ENCODE data around the gene CAMK1G. TPM values are rescaled to one million over a fixed set of nuclear protein-coding genes. Genes with fewer than 3 reads are reported as not detected.

Gene CAMK1G
- total and polyA plus RNA-seq, 9 of the 15 experiments (the other 6 are each of a cell fraction or from before 2014, with no cell fraction given): not detected

- no peak for TF ChIP-seq U2AF1 (optimal IDR thresholded peaks at IDR 0.05; ENCODE audit: low read depth, low read length)
- no peak for TF ChIP-seq SIN3A (IDR thresholded peaks at IDR 0.05; ENCODE audit: borderline replicate concordance in 2 of 2, control insufficient read depth in 1 of 2, low read depth in 2 of 2, low read length in 2 of 2)
- no peak for TF ChIP-seq ARID2 (IDR thresholded peaks at IDR 0.05)
- no peak for TF ChIP-seq SRSF9 (IDR thresholded peaks at IDR 0.05; ENCODE audit: borderline replicate concordance, low read depth, low read length)
- TF ChIP-seq SMAD3 (CRISPR knock-in tag; conservative IDR thresholded peaks at IDR 0.05): no peak
- no peak for TF ChIP-seq E2F8 (IDR thresholded peaks at IDR 0.05; ENCODE audit: low read depth, partially characterized antibody)
- no peak for TF ChIP-seq ZFP30 (CRISPR knock-in tag; IDR thresholded peaks at IDR 0.05; ENCODE audit: borderline replicate concordance)
These were observed 26.3 kb upstream of the CAMK1G start (continued) for GRCh38 chr1:209557221-209557620.

GRCh38 chr1:209560529-209560928 is 23.0 kb upstream of the CAMK1G start:
- intact Hi-C loops (cut with micrococcal nuclease) (no loop called here), in situ Hi-C loops (cut with MboI) (no loop called here)
- ATAC-seq (no peak), DNase-seq (ENCODE audit: extremely low read depth in 1 of 4, low spot score in 3 of 4) (no peak), FAIRE-seq (no peak)
- Histone ChIP-seq H3K9me1 (ENCODE audit: control insufficient read depth, insufficient read depth, low read length) (no peaks in the 10 kb centered on the region), H3K9me3 (replicated peaks; ENCODE audit: control insufficient read depth, insufficient read depth, low read depth, low read length) (no peaks in the 10 kb centered on the region), H4K20me1 (replicated peaks; ENCODE audit: control insufficient read depth, insufficient read depth, low read length) (no peaks in the 10 kb centered on the region), H3K36me3 (ENCODE audit: control insufficient read depth, insufficient read depth, low read length) (no peaks in the 10 kb centered on the region), H3K27ac (ENCODE audit: extremely low read depth, low read depth, low read length) (no peak overlapping the region), H2AFZ (ENCODE audit: low read depth, low read length) (no peak overlapping the region), H3K4me2 (ENCODE audit: insufficient read depth, low read length) (no peak overlapping the region), H3K9ac (ENCODE audit: insufficient read depth in 1 of 2, low read depth in 2 of 2, low read length in 2 of 2) (no peak overlapping the region), H3K4me1 (replicated peaks in 1 of 2; ENCODE audit: control insufficient read depth in 2 of 2, insufficient read depth in 2 of 2, low read length in 2 of 2) (no peaks in the 10 kb centered on the region), H3K4me3 (no peak overlapping the region), H3K79me2 (ENCODE audit: control insufficient read depth, insufficient read depth, low read length) (no peaks in the 10 kb centered on the region), H3K27me3 (ENCODE audit: control insufficient read depth in 2 of 2, insufficient read depth in 2 of 2, low read length in 2 of 2) (peaks cover 0 to 18% of the 10 kb centered on the region in 2 experiments; a peak in 2 of 5 replicates)
- ChIA-PET POLR2A (no interaction called here), CTCF (ENCODE audit: low intra/inter-chr PET ratio) (no interaction called here)
- no TSS peak for BruUV-seq (replicated peaks)
- WGBS (ENCODE audit: insufficient coverage, low coverage, missing lambda C conversion rate): 2% methylated on average over 3 of the region's 3 CpGs
- no peak for TF ChIP-seq ZNF449 (CRISPR knock-in tag; IDR thresholded peaks at IDR 0.05)
- TF ChIP-seq E2F8 (IDR thresholded peaks at IDR 0.05; ENCODE audit: low read depth, partially characterized antibody): no peak
- TF ChIP-seq TFAM (CRISPR knock-in tag; conservative IDR thresholded peaks at IDR 0.05): no peak
- TF ChIP-seq PPARD (CRISPR knock-in tag; IDR thresholded peaks at IDR 0.05): no peak
- TF ChIP-seq ZNF445 (CRISPR knock-in tag; IDR thresholded peaks at IDR 0.05; ENCODE audit: low read depth): no peak
- TF ChIP-seq MXD1 (CRISPR knock-in tag; IDR thresholded peaks at IDR 0.05; ENCODE audit: borderline replicate concordance, poor library complexity, severe bottlenecking): no peak
- no peak for TF ChIP-seq XRCC3 (IDR thresholded peaks at IDR 0.05)
